NCI-H1694 (cell line): Measurements from ENCODE around the gene RNF168.
A peak's percentile ranks its signal among the peaks of the same experiment; 100 is the strongest.
"Not testable (repeated sequence)": the region's sequence is repeated elsewhere in the genome, so short reads cannot be mapped to it uniquely, and the experiment has no call there.

Experiments used
- DNase-seq: peaks from one replicate; lab custom pipeline; 2025; lab: John Stamatoyannopoulos, UW

RNF168 gene

GRCh38 chr3:196503196-196504076 lies at the start of gene RNF168:
Gene RNF168, minus strand, starts transcription at chr3:196503768. Its CDS starts 595 bp downstream, at chr3:196503173.
- peak; percentile 94 for DNase-seq

- DNase-seq = no peak
Observed at GRCh38 chr3:196552253-196552652, 48.7 kb upstream of the RNF168 start.

GRCh38 chr3:196550172-196550571 lies 46.6 kb upstream of the RNF168 start:
- not testable (repeated sequence) for DNase-seq

GRCh38 chr3:196549312-196549711 lies 45.7 kb upstream of the RNF168 start:
- not testable (repeated sequence) for DNase-seq

GRCh38 chr3:196547067-196547466 lies 43.5 kb upstream of the RNF168 start:
- no peak for DNase-seq

GRCh38 chr3:196546537-196546936 lies 43.0 kb upstream of the RNF168 start:
- DNase-seq = no peak

GRCh38 chr3:196544491-196544992 lies 41.0 kb upstream of the RNF168 start:
- DNase-seq = no peak

GRCh38 chr3:196541684-196542445 lies 38.3 kb upstream of the RNF168 start:
- no peak for DNase-seq

- no peak for DNase-seq
Observed at GRCh38 chr3:196537319-196537984, 33.9 kb upstream of the RNF168 start.

- DNase-seq = no peak
Observed at GRCh38 chr3:196533260-196533681, 29.7 kb upstream of the RNF168 start.

- DNase-seq = no peak
Observed at GRCh38 chr3:196531418-196531817, 27.9 kb upstream of the RNF168 start.

- peak; percentile 28 for DNase-seq
Observed at GRCh38 chr3:196528639-196529233, 25.2 kb upstream of the RNF168 start.

GRCh38 chr3:196525141-196525540 lies 21.6 kb upstream of the RNF168 start:
- DNase-seq = no peak

- DNase-seq = no peak
Observed at GRCh38 chr3:196524527-196524926, 21.0 kb upstream of the RNF168 start.

- no peak for DNase-seq
Observed at GRCh38 chr3:196523841-196524240, 20.3 kb upstream of the RNF168 start.

- DNase-seq = not testable (repeated sequence)
Observed at GRCh38 chr3:196521291-196521690, 17.7 kb upstream of the RNF168 start.

- no peak for DNase-seq
Observed at GRCh38 chr3:196519718-196520082, 16.1 kb upstream of the RNF168 start.

GRCh38 chr3:196518966-196519717 lies 15.6 kb upstream of the RNF168 start:
- peak; percentile 67 for DNase-seq

GRCh38 chr3:196517919-196518318 lies 14.4 kb upstream of the RNF168 start:
- DNase-seq = no peak

GRCh38 chr3:196517162-196517800 lies 13.7 kb upstream of the RNF168 start:
- DNase-seq = no peak
